ENCODE results near the gene GTSF1L. TPM values are rescaled to one million over a fixed set of nuclear protein-coding genes. Genes with fewer than 3 reads are reported as not detected.

The GTSF1L gene
- total and polyA plus RNA-seq, 9 of the 15 experiments (the other 6 are each of a cell fraction or from before 2014, with no cell fraction given), result not detected

GRCh38 chr20:43725666-43726065 is 1.1 kb downstream of the GTSF1L start (continued):
- no peak for TF ChIP-seq ZBTB9 (CRISPR knock-in tag; IDR thresholded peaks at IDR 0.05)
- TF ChIP-seq MECOM (CRISPR knock-in tag; IDR thresholded peaks at IDR 0.05), result no peak
- TF ChIP-seq ZBTB49 (CRISPR knock-in tag; IDR thresholded peaks at IDR 0.05; ENCODE audit: borderline replicate concordance), result no peak

GRCh38 chr20:43724383-43724782 is 2.4 kb downstream of the GTSF1L start:
- DNase-seq (ENCODE audit: extremely low read depth in 1 of 4, low spot score in 3 of 4) (no peak), ATAC-seq (no peak), FAIRE-seq (no peak)
- Histone ChIP-seq H3K4me1 (replicated peaks in 1 of 2; ENCODE audit: control insufficient read depth in 2 of 2, insufficient read depth in 2 of 2, low read length in 2 of 2) (peaks cover 0 to 8% of the 10 kb centered on the region in 2 experiments; a peak in 1 of 5 replicates), H3K9ac (ENCODE audit: insufficient read depth in 1 of 2, low read depth in 2 of 2, low read length in 2 of 2) (no peak overlapping the region), H3K27ac (ENCODE audit: extremely low read depth, low read depth, low read length) (no peak overlapping the region), H4K20me1 (replicated peaks; ENCODE audit: control insufficient read depth, insufficient read depth, low read length) (no peaks in the 10 kb centered on the region), H3K79me2 (ENCODE audit: control insufficient read depth, insufficient read depth, low read length) (no peaks in the 10 kb centered on the region), H3K4me2 (ENCODE audit: insufficient read depth, low read length) (no peak overlapping the region), H3K9me3 (replicated peaks; ENCODE audit: control insufficient read depth, insufficient read depth, low read depth, low read length) (no peaks in the 10 kb centered on the region), H3K27me3 (ENCODE audit: control insufficient read depth in 2 of 2, insufficient read depth in 2 of 2, low read length in 2 of 2) (peaks cover 12 to 19% of the 10 kb centered on the region in 2 experiments; a peak in 3 of 5 replicates), H3K36me3 (ENCODE audit: control insufficient read depth, insufficient read depth, low read length) (no peaks in the 10 kb centered on the region), H3K4me3 (no peak overlapping the region), H2AFZ (ENCODE audit: low read depth, low read length) (no peak overlapping the region), H3K9me1 (ENCODE audit: control insufficient read depth, insufficient read depth, low read length) (no peaks in the 10 kb centered on the region)
- no TSS peak for BruUV-seq (replicated peaks)
- ChIA-PET CTCF (ENCODE audit: low intra/inter-chr PET ratio) (no interaction called here), POLR2A (no interaction called here)
- in situ Hi-C loops (cut with MboI) (no loop called here), intact Hi-C loops (cut with micrococcal nuclease) (loop anchor here (10.0 kb wide), 1 partner anchor 270 kb away; the partner anchor contains the start of gene SRSF6)
- TF ChIP-seq NFIX (CRISPR knock-in tag; IDR thresholded peaks at IDR 0.05; ENCODE audit: low read depth) (no peak), CEBPB (tag; IDR thresholded peaks at IDR 0.05) (peak; percentile 27; the same call in 1 of the 2 replicates), MLLT1 (IDR thresholded peaks at IDR 0.05) (no peak)
- WGBS (ENCODE audit: insufficient coverage, low coverage, missing lambda C conversion rate), result 38% methylated on average over 5 of the region's 5 CpGs
